Forelimb muscle (tissue), 1 donor: ENCODE data around the gene VSIR. TPM values are rescaled to one million over a fixed set of nuclear protein-coding genes. Genes with fewer than 3 reads are reported as not detected.

Experiments used
- DNase-seq: peaks from one replicate; pipeline ENCODE4 v3.0.0-alpha.2; 2013; ENCODE audit warnings: low read depth
- polyA plus RNA-seq: library from polyadenylated mRNA; unstranded; fragments of 120-200 nt; gene quantifications from one replicate; pipeline ENCODE4 v1.2.1, GENCODE V29; 2013; ENCODE audit not compliant: insufficient read length

The VSIR gene
- polyA plus RNA-seq, 1 donor: 28.5 TPM

DNA sequence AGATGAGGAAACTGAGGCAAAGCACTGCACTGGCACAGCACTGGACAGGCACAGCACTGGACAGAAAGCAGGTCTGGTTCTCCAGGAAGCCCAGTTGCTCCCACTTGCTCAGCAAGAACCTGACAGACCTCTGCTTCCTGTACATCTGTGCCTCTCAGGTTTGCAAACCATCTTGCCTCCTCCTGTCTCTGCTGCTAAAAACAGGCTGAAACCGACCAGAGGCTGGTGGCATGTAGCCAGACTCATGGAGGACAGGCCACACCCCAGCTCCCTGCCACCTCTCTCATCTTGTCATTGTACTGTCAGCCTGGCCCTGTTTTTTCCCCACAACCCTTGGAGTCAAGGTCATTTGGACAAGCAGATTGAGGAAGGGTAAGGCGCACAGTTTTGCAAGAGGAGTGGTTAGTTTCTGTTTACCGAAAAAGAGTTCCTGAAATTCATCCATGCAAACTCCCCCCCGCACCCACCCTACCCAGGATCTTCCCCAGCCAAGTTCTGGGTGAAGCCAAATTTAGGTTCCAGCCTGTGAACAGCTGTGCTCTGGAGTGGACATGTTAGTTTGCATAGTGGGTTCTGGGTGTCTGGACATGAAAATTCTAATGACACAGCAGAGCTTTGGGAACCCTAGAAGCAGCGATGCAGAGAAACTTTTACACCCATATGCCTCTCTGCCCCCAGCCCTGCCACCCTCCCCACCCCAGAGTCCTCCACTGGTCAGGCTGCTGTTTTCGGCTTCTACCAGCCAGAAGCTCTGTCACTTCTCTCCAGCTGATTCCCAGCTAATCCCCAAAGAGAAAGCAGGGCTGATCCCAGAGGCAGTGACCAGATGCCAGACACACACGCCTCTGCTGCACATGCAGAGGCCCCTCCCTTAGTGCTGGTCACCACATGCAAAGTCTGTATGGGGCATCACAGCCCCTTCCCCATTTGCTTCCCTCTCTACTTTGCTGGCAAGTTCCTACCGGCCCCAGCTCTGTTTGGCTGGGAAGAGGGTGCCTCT lies 45.3 kb downstream of the VSIR start:
- no peak for DNase-seq

DNA sequence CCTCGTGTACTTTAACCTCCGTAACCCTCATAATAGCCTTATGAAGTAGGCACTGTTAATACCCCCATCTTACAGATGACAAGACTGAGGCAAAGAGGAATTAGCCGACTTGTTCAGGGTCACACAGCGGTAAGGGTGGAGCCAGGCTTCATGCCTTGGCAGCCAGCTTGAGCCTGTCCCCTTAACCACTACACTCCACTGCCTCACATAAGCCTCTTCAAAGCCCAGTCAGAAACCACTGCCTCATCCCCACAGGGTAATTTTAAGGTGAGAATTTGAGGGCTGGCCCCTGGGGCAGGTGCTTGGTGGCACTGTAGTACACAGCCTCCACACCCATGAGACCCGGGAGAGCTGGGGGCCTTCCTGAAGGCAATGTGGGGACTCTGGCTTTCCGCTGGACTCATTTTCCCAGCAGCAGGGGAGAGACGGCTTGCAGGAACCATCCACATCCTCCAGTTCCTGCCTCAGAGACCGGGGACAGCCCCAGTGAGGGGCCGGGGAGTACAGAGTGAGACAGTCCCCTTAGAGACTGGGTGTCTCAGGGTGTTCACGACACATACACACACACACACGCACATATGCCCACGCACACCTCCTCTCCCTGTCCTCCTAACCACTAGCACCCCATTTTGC lies 46.1 kb downstream of the VSIR start:
- DNase-seq: no peak

- no peak for DNase-seq
Measured at GRCh38 chr10:71726580-71727104, 46.7 kb downstream of the VSIR start.

DNA sequence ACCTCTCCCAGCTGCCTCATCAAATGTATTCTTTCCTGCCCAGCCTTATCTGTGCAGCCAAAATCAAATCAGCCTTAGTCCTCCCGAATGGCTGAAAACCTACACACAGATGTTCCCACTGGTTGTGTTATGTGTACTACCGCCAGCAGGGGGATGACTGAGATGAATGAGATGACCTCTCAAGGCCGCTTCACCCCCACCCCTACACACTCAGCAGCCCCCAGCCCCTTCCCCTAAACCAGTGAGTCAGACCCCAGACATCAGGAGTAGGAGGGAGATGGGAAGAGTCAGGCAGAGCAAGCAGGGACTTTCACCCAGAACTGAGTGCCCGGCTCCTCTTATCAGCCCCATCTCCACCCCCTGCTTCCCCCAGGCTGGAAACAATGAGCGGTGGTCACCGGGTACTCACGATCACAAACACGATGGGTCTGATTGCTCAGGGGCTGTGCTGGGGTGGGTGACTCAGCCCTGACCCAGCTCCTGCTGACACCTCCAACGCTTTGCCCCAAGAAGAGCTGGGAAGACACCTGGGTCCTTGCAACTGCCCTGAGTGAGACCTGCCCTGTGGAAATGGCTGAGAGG lies 47.2 kb downstream of the VSIR start:
- no peak for DNase-seq

- no peak for DNase-seq
Measured at GRCh38 chr10:71725249-71725648, 48.1 kb downstream of the VSIR start.

DNA sequence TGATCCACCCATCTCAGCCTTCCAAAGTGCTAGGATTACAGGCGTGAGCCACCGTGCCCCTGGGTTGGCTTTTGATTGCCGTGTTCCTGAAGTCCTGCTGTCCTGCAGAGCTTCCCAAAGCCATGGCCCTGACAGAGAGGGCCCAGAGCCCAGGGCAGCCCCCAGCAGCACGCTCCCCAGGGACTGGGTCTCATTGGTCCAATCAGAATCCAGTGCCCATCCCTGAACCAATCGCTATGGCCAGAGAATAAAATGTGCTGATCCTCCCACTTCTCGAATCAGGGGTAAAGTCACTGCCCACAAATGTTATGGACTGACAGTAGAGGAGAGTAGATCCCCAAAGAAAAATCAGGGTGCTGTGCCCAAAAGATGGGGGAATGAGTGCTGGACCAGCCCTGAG lies 48.8 kb downstream of the VSIR start:
- no peak for DNase-seq

DNA sequence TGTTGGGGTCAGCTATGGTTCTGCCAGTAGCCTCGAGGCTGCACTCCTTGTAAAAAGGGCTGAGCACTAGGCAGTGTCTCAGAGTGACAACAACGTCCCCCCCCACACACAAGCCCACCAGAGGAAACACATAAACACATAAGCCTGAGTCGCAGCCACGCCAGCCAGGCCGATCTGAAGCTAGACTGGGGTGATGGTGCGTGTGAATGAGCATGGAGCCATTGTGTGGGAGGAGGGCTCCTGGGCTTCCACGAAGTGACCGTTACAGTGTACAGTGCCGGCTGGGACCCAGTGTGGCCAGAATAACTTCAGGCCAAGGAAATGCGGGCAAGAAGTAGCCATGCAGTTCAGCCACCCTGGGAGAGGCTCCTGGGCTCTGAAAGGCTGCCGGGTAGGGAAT lies 50.0 kb downstream of the VSIR start:
- DNase-seq: no peak

GRCh38 chr10:71722849-71723248 lies 50.5 kb downstream of the VSIR start:
- DNase-seq: no peak

DNA sequence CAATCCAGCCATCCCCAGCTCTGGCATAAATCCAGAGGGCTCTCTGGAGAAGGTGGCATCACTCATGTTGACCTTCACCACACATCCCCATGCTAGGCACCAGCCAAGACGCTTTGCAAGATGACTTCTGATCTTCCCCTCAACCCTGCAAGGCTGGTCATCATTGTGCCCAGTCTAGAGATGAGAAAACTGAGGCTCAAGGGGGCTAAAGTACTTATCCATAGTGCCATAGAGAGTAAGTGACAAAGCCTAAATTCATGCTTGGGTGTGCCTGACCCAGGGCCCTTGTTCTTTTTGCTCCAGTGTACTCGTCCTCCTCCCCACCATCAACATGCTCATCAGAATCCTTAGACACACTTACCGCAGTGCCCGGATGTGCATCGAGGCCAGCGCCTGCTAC lies 52.0 kb downstream of the VSIR start:
- no peak for DNase-seq

DNA sequence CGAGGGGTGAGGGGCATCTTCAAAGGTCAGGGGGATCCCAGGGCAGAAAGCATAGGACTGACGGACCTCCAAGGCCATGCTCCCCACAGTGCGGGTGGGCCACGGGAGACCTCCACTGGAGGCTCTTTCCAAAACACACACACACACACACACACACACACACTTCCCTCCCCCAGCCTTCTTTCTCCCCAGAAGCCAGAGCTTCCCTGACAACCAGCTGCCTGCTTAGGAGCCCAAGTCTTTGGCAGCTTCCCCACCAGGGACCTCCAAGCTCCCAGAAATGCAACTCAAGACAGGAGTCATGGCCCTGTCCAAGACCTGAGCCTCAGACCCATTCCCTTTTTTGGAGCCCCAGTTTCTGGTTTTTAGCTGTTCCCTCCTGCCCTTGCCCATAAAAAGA lies 53.0 kb downstream of the VSIR start:
- DNase-seq: no peak

- no peak for DNase-seq
Measured at GRCh38 chr10:71719464-71720201, 53.7 kb downstream of the VSIR start, which contains the start of gene C10orf105. C10orf105 (minus strand) TSS chr10:71719778; CDS start chr10:71716337, 3,441 bp downstream.

GRCh38 chr10:71719042-71719441 lies 54.3 kb downstream of the VSIR start:
- DNase-seq: no peak

- no peak for DNase-seq
Measured at GRCh38 chr10:71718165-71718698, 55.1 kb downstream of the VSIR start.

DNA sequence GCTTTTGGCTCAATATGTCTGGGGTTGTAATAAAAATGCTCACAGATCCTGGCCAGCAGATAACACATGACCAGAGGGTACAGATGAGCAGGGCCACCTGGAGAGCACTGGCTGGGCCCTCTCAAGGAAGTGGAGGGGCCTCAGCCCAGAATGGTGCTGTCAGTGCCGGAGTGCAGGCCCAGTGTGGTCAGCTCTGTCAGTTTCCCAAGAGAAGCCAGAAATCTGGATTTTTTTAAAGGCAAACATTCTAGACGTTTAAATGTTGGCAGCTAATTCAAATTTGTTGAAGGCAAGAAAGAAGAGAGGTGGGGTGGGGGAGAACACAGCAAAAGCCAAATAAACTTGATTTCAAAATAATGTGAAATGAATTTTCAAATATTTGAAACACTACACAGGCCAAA lies 55.8 kb downstream of the VSIR start:
- no peak for DNase-seq

- no peak for DNase-seq
Measured at GRCh38 chr10:71717056-71717455, 56.3 kb downstream of the VSIR start.

- no peak for DNase-seq
Measured at GRCh38 chr10:71716426-71716825, 56.9 kb downstream of the VSIR start.

- DNase-seq: no peak
Measured at GRCh38 chr10:71715860-71716259, 57.5 kb downstream of the VSIR start.

GRCh38 chr10:71715026-71715425 lies 58.3 kb downstream of the VSIR start:
- DNase-seq: no peak

DNA sequence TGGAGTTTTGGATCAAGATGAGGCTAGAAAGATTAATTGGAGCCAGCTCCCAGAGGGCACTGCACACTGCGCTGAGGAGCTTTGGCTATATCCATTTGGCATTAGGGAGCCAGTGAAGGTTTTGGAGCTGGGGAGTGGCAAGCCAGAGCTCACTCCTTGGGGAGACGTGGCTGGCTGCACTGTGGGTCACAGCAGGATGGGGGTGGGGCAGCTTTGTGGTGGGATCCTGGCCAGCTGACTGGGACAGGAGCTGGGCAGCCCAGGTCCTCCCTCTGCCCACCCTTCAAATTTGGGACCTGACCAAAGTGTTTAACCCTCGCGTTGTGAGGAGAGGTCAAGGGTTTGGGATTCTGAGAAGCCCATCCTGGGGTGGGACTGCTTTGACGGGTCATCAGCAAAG lies 58.7 kb downstream of the VSIR start:
- no peak for DNase-seq

DNA sequence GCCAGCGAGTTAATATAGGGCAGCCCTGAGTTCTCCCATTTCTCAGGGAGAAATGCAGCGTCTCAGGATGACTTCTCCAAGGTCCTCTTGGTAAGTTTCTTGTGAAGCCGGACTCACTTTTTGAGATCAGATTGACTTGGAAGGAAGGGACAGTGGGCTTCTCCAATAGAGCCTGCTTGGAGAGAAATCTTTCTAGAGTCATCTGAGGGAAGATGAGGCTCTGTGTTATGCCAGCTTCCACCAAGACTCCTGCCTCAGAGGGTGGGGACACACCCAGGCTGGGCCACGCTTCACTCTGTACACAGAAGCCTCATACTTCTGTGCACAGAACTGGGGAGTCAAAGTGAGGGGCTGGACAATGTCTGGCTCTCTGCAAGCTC lies 59.3 kb downstream of the VSIR start:
- DNase-seq: no peak
